Neural cell (in vitro differentiated cells): ENCODE data around the gene FHIT. TPM values are rescaled to one million over a fixed set of nuclear protein-coding genes. Genes with fewer than 3 reads are reported as not detected.

Experiments
- H2AFZ ChIP-seq: fragments of 200-600, 300-800 bp; sonication (generic), shearing (Covaris generic); 2 replicates; pipeline ENCODE4 v1.6.0; 2014; ENCODE audit warnings: low read depth, mild to moderate bottlenecking, antibody characterized with exemption, low read length, moderate library complexity
- H3F3A ChIP-seq: fragments of 200-600 bp; shearing (Covaris generic); 2 replicates; pipeline ENCODE4 v1.6.1; 2016; ENCODE audit warnings: mild to moderate bottlenecking, moderate library complexity, mixed read lengths, antibody characterized with exemption, low read length; ENCODE audit not compliant: insufficient read depth, poor library complexity, severe bottlenecking
- H3K27ac ChIP-seq: fragments of 200-600, 300-800 bp; sonication (generic), shearing (Covaris generic); 2 replicates; pipeline ENCODE4 v1.5.1; 2014; ENCODE audit warnings: mild to moderate bottlenecking, low read length, moderate library complexity
- H3K27me3 ChIP-seq: fragments of 300-800, 200-600 bp; sonication (generic), shearing (Covaris generic); 2 replicates; pipeline ENCODE4 v1.6.0; 2014; ENCODE audit warnings: mild to moderate bottlenecking, low read depth, low read length, moderate library complexity; ENCODE audit not compliant: insufficient read depth
- H3K36me3 ChIP-seq: fragments of 300-800, 200-600 bp; sonication (generic), shearing (Covaris generic); 2 replicates; pipeline ENCODE4 v1.5.1; 2014; ENCODE audit warnings: mild to moderate bottlenecking, antibody characterized with exemption, low read length, moderate library complexity; ENCODE audit not compliant: insufficient read depth
- H3K4me2 ChIP-seq: fragments of 300-800, 200-600 bp; sonication (generic), shearing (Covaris generic); 2 replicates; pipeline ENCODE4 v1.6.0; 2014; ENCODE audit warnings: mild to moderate bottlenecking, low read length
- H3K4me3 ChIP-seq: fragments of 300-800, 200-600 bp; sonication (generic), shearing (Covaris generic); 2 replicates; pipeline ENCODE4 v1.5.1; 2014; ENCODE audit warnings: mild to moderate bottlenecking, low read length, moderate library complexity
- H3K79me2 ChIP-seq: fragments of 200-600 bp; shearing (Covaris generic); replicated peaks from 2 replicates; pipeline ENCODE4 v1.6.0; 2014; ENCODE audit warnings: mild to moderate bottlenecking, low read length, moderate library complexity; ENCODE audit not compliant: insufficient read depth
- H3K9ac ChIP-seq: fragments of 300-800, 200-600 bp; sonication (generic), shearing (Covaris generic); 2 replicates; pipeline ENCODE4 v1.6.1; 2016; ENCODE audit warnings: mild to moderate bottlenecking, low read length, mixed read lengths
- H3K9me2 ChIP-seq: fragments of 200-600 bp; shearing (Covaris generic); 2 replicates; pipeline ENCODE4 v1.6.1; 2016; ENCODE audit warnings: mild to moderate bottlenecking, low read length, mixed read lengths; ENCODE audit not compliant: insufficient read depth
- H3K9me3 ChIP-seq: fragments of 200-600, 300-800 bp; sonication (generic), shearing (Covaris generic); 2 replicates; pipeline ENCODE4 v1.6.1; 2016; ENCODE audit warnings: mild to moderate bottlenecking, mixed run types, low read length, moderate library complexity, mixed read lengths
- H4K20me1 ChIP-seq: fragments of 200-600 bp; shearing (Covaris generic); 2 replicates; pipeline ENCODE4 v1.6.1; 2016; ENCODE audit warnings: mild to moderate bottlenecking, mixed run types; ENCODE audit not compliant: insufficient read depth
- EP300 ChIP-seq: fragments of 450-650 bp; conservative IDR thresholded peaks from 2 replicates; pipeline ENCODE4 v1.6.1; 2014; ENCODE audit warnings: antibody characterized with exemption, mild to moderate bottlenecking, moderate library complexity; ENCODE audit not compliant: poor library complexity, severe bottlenecking
- EZH2 ChIP-seq: fragments of 200-600, 300-800 bp; shearing (Covaris generic), sonication (generic); IDR thresholded peaks from 2 replicates; pipeline ENCODE4 v1.6.1; 2014; ENCODE audit warnings: antibody characterized with exemption, low read length, borderline replicate concordance, mild to moderate bottlenecking; ENCODE audit not compliant: insufficient read depth, poor library complexity, severe bottlenecking
- MXI1 ChIP-seq: fragments of 450-650 bp; conservative IDR thresholded peaks from 2 replicates; pipeline ENCODE4 v1.6.1; 2014; ENCODE audit warnings: antibody characterized with exemption, mild to moderate bottlenecking; ENCODE audit not compliant: poor library complexity, severe bottlenecking
- POLR2AphosphoS5 ChIP-seq: IDR thresholded peaks from 2 replicates; pipeline ENCODE4 v1.6.1; 2012
- RAD21 ChIP-seq: fragments of 450-650 bp; conservative IDR thresholded peaks from 2 replicates; pipeline ENCODE4 v1.6.1; 2014; ENCODE audit warnings: antibody characterized with exemption, mild to moderate bottlenecking, moderate library complexity
- SMC3 ChIP-seq: fragments of 450-650 bp; conservative IDR thresholded peaks from 2 replicates; pipeline ENCODE4 v1.6.1; 2014; ENCODE audit warnings: antibody characterized with exemption, mild to moderate bottlenecking, moderate library complexity; ENCODE audit not compliant: poor library complexity
- TAF1 ChIP-seq: IDR thresholded peaks from 2 replicates; pipeline ENCODE4 v1.6.1; 2012; ENCODE audit warnings: low read depth
- polyA plus RNA-seq: library from polyadenylated mRNA; depleted of rRNA; stranded (reverse); fragments of >200 nt; gene quantifications from 2 replicates; pipeline ENCODE4 v1.2.3, GENCODE V29; 2014
- TF ChIP-seq, protein P1 (sequence below): fragments of 450-650 bp; IDR thresholded peaks from 2 replicates; pipeline ENCODE4 v1.5.1; 2014; ENCODE audit warnings: antibody characterized with exemption, mild to moderate bottlenecking, moderate library complexity; ENCODE audit not compliant: poor library complexity, severe bottlenecking
- TF ChIP-seq, protein P2 (sequence below): IDR thresholded peaks from 2 replicates; pipeline ENCODE4 v1.6.1; 2012; ENCODE audit warnings: borderline replicate concordance

Gene FHIT
- polyA plus RNA-seq, 1 donor from 2014 or later: not detected

- Histone ChIP-seq H3K4me2 (no peak overlapping the region), H3K9me2 (no peaks in the 10 kb centered on the region), H4K20me1 (no peaks in the 10 kb centered on the region), H3K27ac (no peak overlapping the region), H3K27me3 (no peaks in the 10 kb centered on the region), H3F3A (no peaks in the 10 kb centered on the region), H2AFZ (no peak overlapping the region), H3K9ac (no peak overlapping the region), H3K79me2 (no peaks in the 10 kb centered on the region), H3K9me3 (no peaks in the 10 kb centered on the region), H3K36me3 (no peaks in the 10 kb centered on the region), H3K4me3 (no peak overlapping the region)
- TF ChIP-seq SMC3: no peak
- no peak for TF ChIP-seq TAF1
- TF ChIP-seq, protein P1, sequence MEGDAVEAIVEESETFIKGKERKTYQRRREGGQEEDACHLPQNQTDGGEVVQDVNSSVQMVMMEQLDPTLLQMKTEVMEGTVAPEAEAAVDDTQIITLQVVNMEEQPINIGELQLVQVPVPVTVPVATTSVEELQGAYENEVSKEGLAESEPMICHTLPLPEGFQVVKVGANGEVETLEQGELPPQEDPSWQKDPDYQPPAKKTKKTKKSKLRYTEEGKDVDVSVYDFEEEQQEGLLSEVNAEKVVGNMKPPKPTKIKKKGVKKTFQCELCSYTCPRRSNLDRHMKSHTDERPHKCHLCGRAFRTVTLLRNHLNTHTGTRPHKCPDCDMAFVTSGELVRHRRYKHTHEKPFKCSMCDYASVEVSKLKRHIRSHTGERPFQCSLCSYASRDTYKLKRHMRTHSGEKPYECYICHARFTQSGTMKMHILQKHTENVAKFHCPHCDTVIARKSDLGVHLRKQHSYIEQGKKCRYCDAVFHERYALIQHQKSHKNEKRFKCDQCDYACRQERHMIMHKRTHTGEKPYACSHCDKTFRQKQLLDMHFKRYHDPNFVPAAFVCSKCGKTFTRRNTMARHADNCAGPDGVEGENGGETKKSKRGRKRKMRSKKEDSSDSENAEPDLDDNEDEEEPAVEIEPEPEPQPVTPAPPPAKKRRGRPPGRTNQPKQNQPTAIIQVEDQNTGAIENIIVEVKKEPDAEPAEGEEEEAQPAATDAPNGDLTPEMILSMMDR: no peak
- no peak for TF ChIP-seq EZH2
- no peak for TF ChIP-seq RAD21
- TF ChIP-seq MXI1: no peak
- TF ChIP-seq, protein P2, sequence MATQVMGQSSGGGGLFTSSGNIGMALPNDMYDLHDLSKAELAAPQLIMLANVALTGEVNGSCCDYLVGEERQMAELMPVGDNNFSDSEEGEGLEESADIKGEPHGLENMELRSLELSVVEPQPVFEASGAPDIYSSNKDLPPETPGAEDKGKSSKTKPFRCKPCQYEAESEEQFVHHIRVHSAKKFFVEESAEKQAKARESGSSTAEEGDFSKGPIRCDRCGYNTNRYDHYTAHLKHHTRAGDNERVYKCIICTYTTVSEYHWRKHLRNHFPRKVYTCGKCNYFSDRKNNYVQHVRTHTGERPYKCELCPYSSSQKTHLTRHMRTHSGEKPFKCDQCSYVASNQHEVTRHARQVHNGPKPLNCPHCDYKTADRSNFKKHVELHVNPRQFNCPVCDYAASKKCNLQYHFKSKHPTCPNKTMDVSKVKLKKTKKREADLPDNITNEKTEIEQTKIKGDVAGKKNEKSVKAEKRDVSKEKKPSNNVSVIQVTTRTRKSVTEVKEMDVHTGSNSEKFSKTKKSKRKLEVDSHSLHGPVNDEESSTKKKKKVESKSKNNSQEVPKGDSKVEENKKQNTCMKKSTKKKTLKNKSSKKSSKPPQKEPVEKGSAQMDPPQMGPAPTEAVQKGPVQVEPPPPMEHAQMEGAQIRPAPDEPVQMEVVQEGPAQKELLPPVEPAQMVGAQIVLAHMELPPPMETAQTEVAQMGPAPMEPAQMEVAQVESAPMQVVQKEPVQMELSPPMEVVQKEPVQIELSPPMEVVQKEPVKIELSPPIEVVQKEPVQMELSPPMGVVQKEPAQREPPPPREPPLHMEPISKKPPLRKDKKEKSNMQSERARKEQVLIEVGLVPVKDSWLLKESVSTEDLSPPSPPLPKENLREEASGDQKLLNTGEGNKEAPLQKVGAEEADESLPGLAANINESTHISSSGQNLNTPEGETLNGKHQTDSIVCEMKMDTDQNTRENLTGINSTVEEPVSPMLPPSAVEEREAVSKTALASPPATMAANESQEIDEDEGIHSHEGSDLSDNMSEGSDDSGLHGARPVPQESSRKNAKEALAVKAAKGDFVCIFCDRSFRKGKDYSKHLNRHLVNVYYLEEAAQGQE: no peak
Observed at GRCh38 chr3:60765776-60766175, 485.5 kb downstream of the FHIT start.

- Histone ChIP-seq H3K4me2 (no peak overlapping the region), H2AFZ (no peak overlapping the region), H3K27ac (no peak overlapping the region), H3K9me2 (no peaks in the 10 kb centered on the region), H3K27me3 (no peaks in the 10 kb centered on the region), H3K9ac (no peak overlapping the region), H3K36me3 (no peaks in the 10 kb centered on the region), H3K79me2 (no peaks in the 10 kb centered on the region), H3K4me3 (no peak overlapping the region), H3F3A (no peaks in the 10 kb centered on the region), H4K20me1 (no peaks in the 10 kb centered on the region), H3K9me3 (no peaks in the 10 kb centered on the region)
- TF ChIP-seq MXI1: no peak
- TF ChIP-seq, protein P1: no peak
- TF ChIP-seq EP300: no peak
- TF ChIP-seq EZH2: no peak
- TF ChIP-seq TAF1: no peak
- no peak for TF ChIP-seq RAD21
- no peak for TF ChIP-seq SMC3
- no peak for TF ChIP-seq POLR2AphosphoS5
- TF ChIP-seq, protein P2: no peak
Observed at GRCh38 chr3:60764870-60765269, 486.4 kb downstream of the FHIT start.
